ENCODE results near the gene POLL.

POLL gene

GRCh38 chr10:101570428-101571270 is 17.4 kb downstream of the POLL start:
- Histone ChIP-seq H3K9ac (ENCODE audit: low read depth, low read length) (peak overlapping the region; percentile 60), H3K4me1 (ENCODE audit: control insufficient read depth, insufficient read depth, low read length) (no peaks in the 10 kb centered on the region), H3K27me3 (ENCODE audit: control insufficient read depth, insufficient read depth, low read length) (peaks cover 64% of the 10 kb centered on the region), H3K36me3 (ENCODE audit: control insufficient read depth, insufficient read depth, low read length) (no peaks in the 10 kb centered on the region), H3K9me3 (ENCODE audit: control insufficient read depth, insufficient read depth, low read length) (no peaks in the 10 kb centered on the region), H3K4me3 (ENCODE audit: low read depth, low read length) (peak overlapping the region; percentile 88)

- Histone ChIP-seq H3K4me3 (ENCODE audit: low read depth, low read length) (peak overlapping the region; percentile 88), H3K4me1 (ENCODE audit: control insufficient read depth, insufficient read depth, low read length) (no peaks in the 10 kb centered on the region), H3K36me3 (ENCODE audit: control insufficient read depth, insufficient read depth, low read length) (no peaks in the 10 kb centered on the region), H3K9me3 (ENCODE audit: control insufficient read depth, insufficient read depth, low read length) (no peaks in the 10 kb centered on the region), H3K9ac (ENCODE audit: low read depth, low read length) (peak overlapping the region; percentile 24), H3K27me3 (ENCODE audit: control insufficient read depth, insufficient read depth, low read length) (peaks cover 68% of the 10 kb centered on the region)
Measured at GRCh38 chr10:101569622-101570427, 18.2 kb downstream of the POLL start.

- Histone ChIP-seq H3K9ac (ENCODE audit: low read depth, low read length) (no peak overlapping the region), H3K27me3 (ENCODE audit: control insufficient read depth, insufficient read depth, low read length) (peaks cover 68% of the 10 kb centered on the region), H3K9me3 (ENCODE audit: control insufficient read depth, insufficient read depth, low read length) (no peaks in the 10 kb centered on the region), H3K4me3 (ENCODE audit: low read depth, low read length) (peak overlapping the region; percentile 88), H3K4me1 (ENCODE audit: control insufficient read depth, insufficient read depth, low read length) (no peaks in the 10 kb centered on the region), H3K36me3 (ENCODE audit: control insufficient read depth, insufficient read depth, low read length) (no peaks in the 10 kb centered on the region)
Measured at GRCh38 chr10:101569323-101569621, 18.8 kb downstream of the POLL start.

- Histone ChIP-seq H3K36me3 (ENCODE audit: control insufficient read depth, insufficient read depth, low read length) (no peaks in the 10 kb centered on the region), H3K27me3 (ENCODE audit: control insufficient read depth, insufficient read depth, low read length) (peaks cover 67% of the 10 kb centered on the region), H3K9ac (ENCODE audit: low read depth, low read length) (no peak overlapping the region), H3K9me3 (ENCODE audit: control insufficient read depth, insufficient read depth, low read length) (no peaks in the 10 kb centered on the region), H3K4me1 (ENCODE audit: control insufficient read depth, insufficient read depth, low read length) (no peaks in the 10 kb centered on the region), H3K4me3 (ENCODE audit: low read depth, low read length) (no peak overlapping the region)
Measured at GRCh38 chr10:101568054-101568745, 19.9 kb downstream of the POLL start.

- Histone ChIP-seq H3K9ac (ENCODE audit: low read depth, low read length) (no peak overlapping the region), H3K36me3 (ENCODE audit: control insufficient read depth, insufficient read depth, low read length) (no peaks in the 10 kb centered on the region), H3K4me3 (ENCODE audit: low read depth, low read length) (peak overlapping the region; percentile 23), H3K27me3 (ENCODE audit: control insufficient read depth, insufficient read depth, low read length) (peaks cover 59% of the 10 kb centered on the region), H3K4me1 (ENCODE audit: control insufficient read depth, insufficient read depth, low read length) (no peaks in the 10 kb centered on the region), H3K9me3 (ENCODE audit: control insufficient read depth, insufficient read depth, low read length) (no peaks in the 10 kb centered on the region)
Measured at GRCh38 chr10:101567165-101568006, 20.7 kb downstream of the POLL start.

- no peak overlapping the region for H3K9ac ChIP-seq (ENCODE audit: low read depth, low read length)
- H3K9me3 ChIP-seq (ENCODE audit: control insufficient read depth, insufficient read depth, low read length), result no peaks in the 10 kb centered on the region
- H3K4me1 ChIP-seq (ENCODE audit: control insufficient read depth, insufficient read depth, low read length), result no peaks in the 10 kb centered on the region
- peaks cover 52% of the 10 kb centered on the region for H3K27me3 ChIP-seq (ENCODE audit: control insufficient read depth, insufficient read depth, low read length)
- H3K36me3 ChIP-seq (ENCODE audit: control insufficient read depth, insufficient read depth, low read length), result no peaks in the 10 kb centered on the region
- peak overlapping the region; percentile 35 for H3K4me3 ChIP-seq (ENCODE audit: low read depth, low read length)
Measured at GRCh38 chr10:101566333-101567164, 21.5 kb downstream of the POLL start.

- no peaks in the 10 kb centered on the region for H3K36me3 ChIP-seq (ENCODE audit: control insufficient read depth, insufficient read depth, low read length)
Measured at GRCh38 chr10:101565936-101566332, 22.1 kb downstream of the POLL start.

GRCh38 chr10:101565370-101565900 is 22.6 kb downstream of the POLL start:
- H3K27me3 ChIP-seq (ENCODE audit: control insufficient read depth, insufficient read depth, low read length), result peaks cover 41% of the 10 kb centered on the region
- H3K9ac ChIP-seq (ENCODE audit: low read depth, low read length), result no peak overlapping the region
- H3K4me1 ChIP-seq (ENCODE audit: control insufficient read depth, insufficient read depth, low read length), result no peaks in the 10 kb centered on the region
- H3K4me3 ChIP-seq (ENCODE audit: low read depth, low read length), result no peak overlapping the region
- H3K36me3 ChIP-seq (ENCODE audit: control insufficient read depth, insufficient read depth, low read length), result no peaks in the 10 kb centered on the region
- no peaks in the 10 kb centered on the region for H3K9me3 ChIP-seq (ENCODE audit: control insufficient read depth, insufficient read depth, low read length)

More at GRCh38 chr10:101565936-101566332, 22.1 kb downstream of the POLL start:
- peaks cover 46% of the 10 kb centered on the region for H3K27me3 ChIP-seq (ENCODE audit: control insufficient read depth, insufficient read depth, low read length)
- no peaks in the 10 kb centered on the region for H3K4me1 ChIP-seq (ENCODE audit: control insufficient read depth, insufficient read depth, low read length)
- H3K9me3 ChIP-seq (ENCODE audit: control insufficient read depth, insufficient read depth, low read length), result no peaks in the 10 kb centered on the region
- no peak overlapping the region for H3K9ac ChIP-seq (ENCODE audit: low read depth, low read length)
- peak overlapping the region; percentile 35 for H3K4me3 ChIP-seq (ENCODE audit: low read depth, low read length)

- no peaks in the 10 kb centered on the region for H3K9me3 ChIP-seq (ENCODE audit: control insufficient read depth, insufficient read depth, low read length)
- H3K4me1 ChIP-seq (ENCODE audit: control insufficient read depth, insufficient read depth, low read length), result no peaks in the 10 kb centered on the region
- no peak overlapping the region for H3K4me3 ChIP-seq (ENCODE audit: low read depth, low read length)
- H3K36me3 ChIP-seq (ENCODE audit: control insufficient read depth, insufficient read depth, low read length), result no peaks in the 10 kb centered on the region
- no peak overlapping the region for H3K9ac ChIP-seq (ENCODE audit: low read depth, low read length)
- H3K27me3 ChIP-seq (ENCODE audit: control insufficient read depth, insufficient read depth, low read length), result peaks cover 39% of the 10 kb centered on the region
Measured at GRCh38 chr10:101564490-101564991, 23.5 kb downstream of the POLL start.

- Histone ChIP-seq H3K4me1 (ENCODE audit: control insufficient read depth, insufficient read depth, low read length) (no peaks in the 10 kb centered on the region), H3K27me3 (ENCODE audit: control insufficient read depth, insufficient read depth, low read length) (peaks cover 32% of the 10 kb centered on the region), H3K9me3 (ENCODE audit: control insufficient read depth, insufficient read depth, low read length) (no peaks in the 10 kb centered on the region), H3K36me3 (ENCODE audit: control insufficient read depth, insufficient read depth, low read length) (no peaks in the 10 kb centered on the region), H3K4me3 (ENCODE audit: low read depth, low read length) (no peak overlapping the region), H3K9ac (ENCODE audit: low read depth, low read length) (no peak overlapping the region)
Measured at GRCh38 chr10:101563497-101564040, 24.5 kb downstream of the POLL start.

Measured in iPS-15b (cell line).